Stimulated activated CD4-positive, alpha-beta T cell treated with anti-CD3 and anti-CD28 coated beads, Interleukin-15, amount 100 ng/mL, for 24 hours (primary cell): ENCODE measurements around the gene SPATA12.
A peak's percentile ranks its signal among the peaks of the same experiment; 100 is the strongest.

Experiments
- DNase-seq: peaks from one replicate; pipeline ENCODE4 v3.0.0-alpha.2; 2020

Gene SPATA12, protein sequence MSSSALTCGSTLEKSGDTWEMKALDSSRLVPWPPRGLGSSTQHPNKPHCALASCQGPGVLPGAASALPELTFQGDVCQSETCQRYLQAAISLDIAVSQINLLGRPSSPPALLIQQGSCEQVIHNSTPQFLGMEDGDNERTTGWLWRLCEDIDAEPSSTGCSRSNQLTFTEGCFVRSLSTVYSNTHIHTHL

DNA sequence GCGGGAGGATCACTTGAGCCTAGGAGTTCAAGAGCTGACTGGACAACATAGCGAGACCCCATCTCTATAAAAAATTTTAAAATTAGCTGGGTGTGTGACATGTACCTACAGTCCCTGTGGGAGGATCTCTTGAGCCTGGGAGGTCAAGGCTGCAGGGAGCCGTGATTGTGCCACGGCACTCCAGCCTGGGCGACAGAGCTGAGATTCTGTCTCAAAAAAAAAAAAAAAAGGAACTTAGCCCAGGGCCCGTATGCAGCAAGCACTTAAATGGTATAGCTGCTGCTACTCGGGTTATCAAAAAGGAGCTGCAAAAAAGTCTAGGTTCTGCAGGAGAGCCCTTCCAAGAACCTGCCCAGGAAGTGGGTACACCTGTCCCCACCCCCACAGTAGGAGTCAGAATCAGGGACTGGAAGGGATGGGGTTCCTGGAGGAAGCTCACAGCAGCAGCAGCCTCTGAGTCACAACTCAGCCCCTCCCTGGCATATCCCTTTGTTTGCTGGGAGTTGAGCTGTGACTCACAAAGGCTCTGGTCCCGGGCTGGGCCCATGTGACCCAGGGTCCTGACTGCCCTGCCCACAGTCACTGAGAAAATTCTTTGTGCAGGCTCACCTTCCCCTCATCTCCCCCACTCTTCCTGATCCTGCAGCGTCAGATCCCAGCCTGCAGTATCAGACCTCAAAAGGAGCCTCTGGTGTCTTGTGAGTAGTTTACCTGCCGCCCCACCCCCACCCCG lies at the start of gene SPATA12:
Gene SPATA12, plus strand, starts transcription at position 576 of the 733 bp plus-strand sequence. CDS start 13,031 bp downstream, outside the sequence.
- peak; percentile 11 for DNase-seq

DNA sequence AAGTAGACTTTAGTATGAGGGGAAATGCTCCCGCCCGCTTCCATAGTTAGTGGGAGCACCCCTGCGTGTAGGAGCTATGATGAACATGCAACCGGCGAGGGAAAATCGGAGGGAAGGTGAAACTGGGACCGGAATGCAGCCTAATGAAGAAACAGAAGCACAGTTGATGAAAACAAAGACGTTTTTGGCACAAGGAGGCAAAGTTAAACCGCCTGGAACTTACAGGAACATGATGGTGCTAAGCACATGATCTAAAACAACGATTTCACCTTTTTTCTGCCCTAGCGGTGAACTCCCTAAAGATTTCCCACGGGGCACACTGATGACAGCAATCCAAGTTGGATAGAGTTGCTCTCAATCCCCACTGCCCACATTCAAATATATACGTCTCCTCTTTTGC lies 49.4 kb upstream of the SPATA12 start:
- no peak for DNase-seq

DNA sequence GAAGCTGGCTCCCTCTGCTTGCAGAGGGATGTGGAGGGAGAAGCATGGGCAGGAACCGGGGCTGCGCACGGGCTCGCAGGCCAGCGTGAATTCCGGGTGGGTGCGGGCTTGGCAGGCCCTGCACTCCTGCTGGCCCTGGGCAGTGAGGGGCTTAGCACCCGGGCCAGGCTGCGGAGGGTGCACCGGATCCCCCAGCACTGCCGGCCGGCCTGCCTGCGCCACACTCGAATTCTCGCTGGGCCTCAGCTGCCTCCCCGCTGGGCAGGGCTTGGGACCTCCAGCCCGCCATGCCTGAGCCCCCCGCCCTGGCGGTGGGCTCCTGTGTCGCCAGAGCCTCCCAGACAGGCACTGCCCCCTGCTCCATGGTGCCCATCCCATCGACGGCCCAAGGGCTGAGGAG lies 47.6 kb upstream of the SPATA12 start:
- no peak for DNase-seq

DNA sequence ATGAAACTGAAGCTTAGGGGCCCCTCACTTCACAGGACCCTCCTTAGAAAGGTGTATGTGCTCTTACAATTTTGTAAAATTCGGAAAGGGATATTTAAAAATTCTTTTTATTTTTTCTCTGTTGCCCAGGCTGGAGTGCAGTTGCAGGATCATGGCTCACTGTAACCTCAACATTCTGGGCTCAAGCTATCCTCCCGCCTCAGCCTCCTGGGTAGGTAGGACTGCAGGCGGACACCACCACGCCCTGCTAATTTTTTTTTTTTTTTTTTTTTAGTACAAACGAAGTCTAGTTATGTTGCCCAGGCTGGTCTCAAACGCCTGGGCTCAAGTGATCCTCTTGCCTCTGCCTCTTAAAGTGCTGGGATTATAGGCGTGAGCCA lies 45.1 kb upstream of the SPATA12 start:
- no peak for DNase-seq

DNA sequence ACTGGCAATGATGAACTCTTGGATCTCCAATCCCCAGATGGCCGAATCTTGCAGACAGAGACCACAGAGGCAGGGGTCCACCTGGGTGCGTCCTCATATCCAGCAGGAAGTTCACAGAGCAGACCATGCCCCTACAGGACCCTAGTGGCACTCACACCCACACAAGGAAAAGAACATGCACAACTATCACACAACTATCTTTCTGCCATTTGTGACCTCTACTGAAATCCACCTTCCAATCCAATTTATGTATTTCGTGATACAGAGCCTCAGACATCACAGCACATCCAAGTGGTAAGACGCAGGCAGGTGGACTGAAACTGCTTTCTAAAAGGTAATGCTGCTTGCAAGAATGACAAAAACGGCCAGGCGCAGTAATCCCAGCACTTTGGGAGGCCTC lies 44.6 kb upstream of the SPATA12 start:
- DNase-seq = no peak

DNA sequence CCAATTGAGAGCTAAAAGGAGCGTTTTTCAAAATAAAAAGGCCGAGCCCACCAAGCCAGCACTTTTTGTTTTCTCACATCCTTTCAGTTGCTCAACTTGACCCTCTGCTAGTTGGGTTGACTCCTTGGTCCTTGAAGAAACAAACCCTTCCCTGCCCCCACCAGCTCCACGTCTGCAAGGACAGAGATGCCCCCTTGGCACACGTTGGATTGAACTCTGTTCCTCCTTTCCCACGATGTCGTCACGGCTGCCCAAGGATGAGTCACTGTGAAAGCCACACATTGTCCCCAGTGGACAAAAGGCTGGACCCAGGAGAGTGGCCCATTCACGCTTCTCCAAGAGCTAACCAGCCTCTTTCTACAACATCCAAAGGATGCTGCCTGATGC lies 43.0 kb upstream of the SPATA12 start:
- no peak for DNase-seq

DNA sequence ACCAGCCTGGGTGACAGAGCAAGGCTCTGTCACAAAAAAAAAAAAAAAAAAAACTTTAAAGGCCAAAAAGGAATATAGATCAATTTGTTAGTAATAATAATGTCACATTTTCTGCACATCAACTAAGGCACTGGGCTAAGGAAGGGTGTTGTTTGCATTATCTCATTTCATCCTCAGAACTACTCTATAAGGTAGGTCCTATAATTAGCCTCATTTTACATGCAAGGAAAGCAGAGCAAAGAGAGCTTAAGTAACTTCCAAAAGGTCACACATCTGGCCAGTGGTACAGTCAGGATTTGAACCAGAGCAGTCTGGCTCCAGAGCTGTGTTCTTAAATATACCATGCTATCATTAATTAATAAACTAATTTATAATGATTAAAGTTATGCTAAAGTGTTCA lies 42.2 kb upstream of the SPATA12 start:
- no peak for DNase-seq

DNA sequence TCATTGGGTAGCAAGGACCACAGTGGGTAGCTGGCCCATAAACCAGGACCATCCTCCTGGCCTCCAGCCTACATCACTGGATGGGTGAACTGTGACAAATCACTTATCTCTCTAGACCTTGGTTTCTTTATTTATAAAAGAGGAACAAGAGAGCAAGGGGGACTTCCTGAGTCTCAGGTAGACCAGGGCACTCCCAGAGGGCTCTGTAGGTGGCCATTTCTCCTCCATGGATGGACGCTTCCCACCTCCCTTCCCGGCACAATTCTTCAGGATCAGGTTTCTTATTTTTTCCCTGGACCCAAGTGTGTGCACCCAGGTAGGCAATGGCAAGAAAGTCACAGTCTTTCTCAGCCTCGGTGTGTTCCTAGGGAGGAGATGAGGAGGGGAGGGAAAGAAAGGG lies 41.4 kb upstream of the SPATA12 start:
- DNase-seq = no peak

DNA sequence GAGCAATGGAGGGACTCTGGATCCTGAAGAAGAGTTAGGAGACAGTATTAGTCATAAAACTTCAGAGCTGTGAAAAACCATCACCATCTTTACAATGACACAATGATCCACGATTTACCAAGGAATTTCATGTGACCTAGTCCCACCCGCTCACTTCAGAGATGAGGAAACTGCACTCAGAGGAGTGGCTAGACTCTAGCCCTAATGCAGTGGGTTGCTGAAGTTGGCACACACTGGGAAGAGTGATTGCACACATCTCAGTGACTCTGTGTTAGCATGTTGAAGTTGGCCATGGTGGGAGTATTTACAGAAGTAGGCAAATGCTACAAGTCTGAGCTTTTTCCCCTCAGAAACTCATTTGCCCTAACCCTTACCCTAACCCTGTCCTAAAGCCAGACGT lies 35.2 kb upstream of the SPATA12 start:
- no peak for DNase-seq

DNA sequence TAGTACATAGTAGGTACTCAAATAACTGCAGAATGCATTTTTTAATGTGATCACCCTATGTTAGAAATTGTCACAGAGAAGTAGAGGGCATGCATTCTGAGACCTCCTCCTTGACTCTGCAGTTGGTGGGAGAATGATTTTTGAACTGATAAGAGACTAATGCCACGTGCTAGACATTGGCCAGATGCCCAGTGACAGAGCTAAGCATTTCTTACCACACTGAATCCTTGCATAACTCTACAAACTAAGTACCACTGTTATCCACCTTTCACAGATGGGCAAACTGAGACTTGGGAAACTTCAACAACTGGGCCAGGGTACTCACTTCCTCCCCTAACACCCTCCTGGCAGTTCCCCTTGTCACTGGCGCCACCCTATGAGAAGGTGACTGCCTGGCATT lies 33.5 kb upstream of the SPATA12 start:
- no peak for DNase-seq

DNA sequence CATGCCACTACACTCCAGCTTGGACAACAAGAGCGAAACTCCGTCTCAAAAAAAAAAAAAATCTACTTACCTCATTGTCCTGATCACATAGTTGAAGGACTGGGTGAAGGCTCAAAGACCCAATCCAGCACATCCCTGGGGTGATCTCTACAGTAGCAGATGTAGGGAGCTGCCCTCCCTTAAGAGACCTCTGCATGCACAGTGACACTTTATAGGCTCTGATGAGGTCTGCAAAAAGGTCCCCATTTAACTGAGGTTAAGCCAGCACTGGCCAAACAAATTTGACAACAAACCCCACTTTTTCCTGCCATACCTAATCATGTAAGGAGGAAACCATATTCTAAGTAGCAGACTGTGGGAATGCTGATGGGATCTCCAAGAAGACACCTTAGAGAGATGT lies 31.1 kb upstream of the SPATA12 start:
- DNase-seq = no peak

DNA sequence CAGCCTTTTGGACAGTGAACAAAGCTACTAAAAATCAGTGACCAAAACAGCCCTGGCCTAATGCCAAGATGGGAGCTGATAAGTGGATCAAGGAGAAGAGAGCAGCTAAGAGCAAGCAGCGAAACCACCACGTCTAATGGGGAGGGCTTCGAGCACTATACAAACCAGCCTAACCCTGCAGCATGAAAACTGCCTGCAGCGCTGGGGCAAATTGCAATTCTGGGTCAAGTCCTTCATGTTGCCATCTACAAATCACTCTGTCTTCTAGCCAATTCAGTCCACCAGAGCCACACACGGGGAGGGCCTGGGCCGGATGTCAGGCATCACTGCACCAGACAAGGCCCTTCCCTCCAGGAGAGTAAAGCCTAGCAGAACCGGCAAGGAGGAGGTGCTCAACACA lies 30.5 kb upstream of the SPATA12 start:
- no peak for DNase-seq

DNA sequence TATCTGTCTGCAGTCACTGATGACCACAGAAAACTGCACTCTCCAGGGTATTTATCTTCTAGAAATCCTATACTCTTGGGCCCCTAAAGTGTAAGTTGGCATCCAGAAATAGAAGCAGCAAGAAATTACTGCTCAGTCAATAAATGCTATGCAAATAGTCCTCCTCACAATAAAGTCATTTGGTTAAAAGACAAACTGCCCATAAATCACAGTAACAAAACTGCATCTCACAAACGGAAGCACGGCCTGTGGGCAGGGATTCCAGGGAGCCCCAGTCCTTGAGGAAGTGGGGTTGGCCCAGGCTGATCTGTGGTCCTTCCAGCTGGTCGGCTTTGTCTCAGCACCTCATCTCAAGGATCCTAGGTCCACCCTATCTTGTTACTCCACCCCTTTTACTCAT lies 29.7 kb upstream of the SPATA12 start:
- DNase-seq = no peak

DNA sequence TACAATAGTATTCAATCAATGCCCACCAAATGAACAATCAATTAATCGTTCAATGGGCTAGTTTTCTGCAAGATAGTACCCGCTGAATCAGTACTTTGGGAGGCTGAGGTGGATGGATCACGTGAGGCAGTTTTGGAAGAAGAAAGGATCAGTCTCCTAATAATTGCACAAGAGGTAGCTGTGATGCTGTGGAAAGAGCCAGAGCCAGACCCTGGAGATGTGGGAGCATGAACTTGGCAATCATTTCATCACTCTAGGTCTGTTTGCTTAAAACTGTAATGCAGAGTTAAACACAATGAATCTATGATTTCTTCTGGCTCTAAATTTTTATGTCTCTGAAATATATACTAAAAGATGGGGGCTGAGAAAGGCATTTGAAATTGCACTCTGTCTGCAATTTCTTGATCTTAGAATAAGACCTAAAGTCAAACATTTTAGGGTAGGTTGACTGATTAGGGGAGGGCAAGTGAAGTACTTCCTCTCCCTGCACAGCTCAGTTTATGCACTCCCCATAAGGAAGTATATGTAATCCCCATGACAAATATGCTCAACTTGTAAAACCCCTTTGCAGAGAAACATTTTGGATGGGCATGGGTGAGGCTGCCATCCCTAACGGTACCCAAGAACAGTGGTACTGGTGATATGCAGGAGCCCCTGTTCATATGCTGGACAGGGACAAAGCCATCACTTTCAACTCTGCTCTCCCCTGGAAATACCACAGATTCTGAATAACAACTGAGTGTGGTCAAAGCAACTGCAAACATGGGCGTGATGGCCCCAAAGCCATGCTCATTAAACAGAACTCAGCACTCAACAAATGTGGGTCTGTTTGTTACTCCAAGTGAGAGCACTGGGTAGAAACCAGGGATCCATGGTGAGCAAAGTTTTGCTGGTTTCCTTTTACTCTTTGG lies 28.6 kb upstream of the SPATA12 start:
- no peak for DNase-seq

DNA sequence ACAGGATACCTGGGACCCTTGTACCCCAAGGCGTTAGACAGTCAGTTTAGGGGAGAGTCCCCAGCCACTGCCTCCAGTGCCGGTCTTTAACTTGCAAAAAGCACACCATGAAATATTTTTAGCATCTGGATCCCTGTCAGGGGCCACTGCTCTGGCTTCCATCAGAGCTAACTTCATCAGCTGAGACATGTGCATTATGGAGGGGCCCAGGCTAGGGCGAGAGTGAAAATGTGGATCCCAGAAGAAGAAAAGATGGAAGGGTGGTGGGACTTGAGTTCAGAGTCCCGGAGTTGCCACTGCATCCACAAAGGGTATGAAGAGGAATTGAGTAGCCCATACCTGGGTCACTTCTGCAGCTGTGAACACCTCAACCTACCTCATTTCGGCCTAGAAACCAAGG lies 23.5 kb upstream of the SPATA12 start:
- DNase-seq = no peak

DNA sequence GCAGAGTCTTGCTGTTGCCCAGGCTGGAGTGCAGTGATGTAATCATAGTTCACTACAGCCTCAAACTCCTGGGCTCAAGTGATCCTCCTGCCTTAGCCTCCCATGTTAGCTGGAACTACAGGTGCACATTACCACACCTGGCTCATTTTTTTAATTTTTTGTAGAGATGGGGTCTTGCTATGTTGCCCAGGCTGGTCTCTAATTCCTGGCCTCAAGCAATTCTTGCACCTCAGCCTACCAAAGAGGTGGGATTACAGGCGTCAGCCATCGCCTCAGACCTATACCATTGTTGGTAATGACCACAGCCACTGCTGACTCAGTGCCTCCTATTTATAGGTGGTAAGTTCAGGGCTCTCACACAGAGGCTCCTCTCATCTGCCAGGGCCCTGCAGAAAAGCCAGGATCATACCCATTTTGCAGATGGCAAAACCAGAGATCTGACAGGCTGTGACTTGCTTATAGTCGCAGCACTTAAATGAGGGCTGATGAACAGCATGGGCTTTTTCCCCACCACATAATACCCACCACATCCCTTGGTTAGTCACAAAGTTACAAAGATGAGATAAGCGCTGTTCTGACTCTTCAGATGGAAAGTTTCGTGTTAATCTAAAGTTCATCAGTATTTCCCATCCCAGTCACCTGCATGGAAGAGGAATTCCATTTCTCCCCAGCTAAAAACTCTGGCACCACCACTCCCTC lies 21.8 kb upstream of the SPATA12 start:
- no peak for DNase-seq

DNA sequence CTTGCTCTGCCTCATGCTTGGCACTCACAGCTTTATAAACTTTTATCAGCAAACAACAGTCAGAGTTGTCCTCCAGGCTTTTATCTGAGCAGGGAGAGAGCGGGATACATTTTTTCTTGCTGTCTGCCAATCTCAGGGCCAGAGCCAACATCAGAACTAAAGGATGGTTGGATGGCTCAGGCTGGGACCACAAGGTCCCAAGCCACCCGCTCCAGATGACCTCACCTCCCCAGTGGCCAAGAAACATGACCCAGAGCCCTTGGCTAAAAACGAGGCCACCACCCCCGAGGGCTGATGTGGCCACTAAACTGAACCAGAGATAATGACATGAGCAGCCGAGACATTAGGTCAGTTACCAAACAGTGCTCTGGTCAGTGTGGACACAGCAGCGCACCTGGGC lies 18.8 kb upstream of the SPATA12 start:
- DNase-seq = no peak

DNA sequence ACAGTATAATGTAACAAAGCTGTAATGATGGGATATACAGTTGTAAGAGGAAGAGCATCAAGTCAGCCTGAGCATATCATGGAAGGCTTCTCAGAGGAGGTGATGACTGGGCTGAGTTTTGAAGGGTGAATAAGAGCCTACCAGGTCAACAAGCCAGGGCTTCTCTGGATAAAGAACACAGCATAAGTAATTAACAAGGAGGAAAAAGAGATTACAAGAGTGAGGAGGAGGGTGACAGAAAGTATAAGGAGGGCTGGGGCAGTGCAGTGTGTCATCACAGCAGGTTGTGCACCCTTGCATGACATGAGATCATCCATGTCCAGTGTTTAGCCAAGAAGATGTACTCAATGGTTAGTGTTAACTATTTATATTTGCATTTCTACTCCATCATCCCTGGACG lies 16.9 kb upstream of the SPATA12 start:
- DNase-seq = no peak

DNA sequence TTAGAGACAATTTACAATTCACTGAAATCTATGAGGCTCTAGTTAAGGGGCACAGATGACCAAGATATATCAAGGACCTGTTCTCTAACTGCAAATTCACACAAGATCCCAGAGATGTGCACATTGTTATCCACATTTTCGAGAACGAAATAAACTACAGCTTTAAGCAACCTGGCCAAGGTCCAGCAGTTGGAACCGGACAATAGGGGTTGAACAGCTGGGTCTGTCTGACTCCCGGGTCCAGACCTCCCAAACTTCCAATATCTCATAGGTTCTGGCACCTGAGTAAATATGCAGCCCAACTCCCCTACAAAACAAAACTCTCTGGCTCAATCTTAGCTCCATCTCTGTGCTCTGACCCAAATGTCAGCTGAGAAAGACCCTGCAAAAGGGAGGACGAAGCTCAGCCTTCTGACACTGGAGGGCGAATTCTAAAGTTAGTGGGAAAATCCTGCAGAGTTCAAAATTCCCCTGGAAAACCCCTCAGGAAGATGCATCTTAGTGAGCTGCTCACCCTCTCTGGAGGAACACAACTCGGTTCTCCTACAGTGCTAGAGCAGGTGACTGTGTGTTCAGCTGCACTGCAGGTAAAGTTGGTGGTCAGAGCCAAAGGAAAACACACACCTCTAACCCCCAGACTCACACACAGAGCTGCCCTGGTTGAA lies 14.2 kb upstream of the SPATA12 start:
- DNase-seq = no peak

DNA sequence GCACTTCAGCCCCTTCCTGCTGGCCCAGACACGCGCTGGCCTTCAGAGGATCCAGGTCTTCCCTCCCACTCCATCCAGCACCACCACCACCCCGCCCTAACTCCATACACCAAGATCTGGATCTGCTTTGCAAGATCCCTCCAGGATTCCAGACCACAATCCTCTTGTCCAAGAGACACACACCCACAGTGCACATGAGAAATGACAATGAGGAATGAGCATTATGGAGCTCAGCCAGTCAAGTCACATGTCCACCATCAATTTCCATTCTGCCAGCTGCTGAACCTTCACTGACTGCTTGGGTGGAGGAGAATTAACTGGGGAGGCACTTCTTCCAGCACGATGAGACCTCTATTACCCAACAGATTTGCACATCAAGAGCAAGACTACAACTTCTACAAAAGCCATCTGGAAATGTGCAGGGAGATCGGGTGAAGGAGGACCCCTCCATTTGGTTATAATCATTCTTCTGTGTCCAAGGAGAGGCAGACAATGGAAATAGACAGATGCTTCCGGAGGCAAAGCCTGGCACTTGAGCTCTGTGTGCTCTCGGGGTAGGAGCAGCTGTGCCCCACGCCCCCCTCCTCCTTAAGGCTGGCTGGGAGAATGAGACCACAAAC lies 12.3 kb upstream of the SPATA12 start:
- no peak for DNase-seq

DNA sequence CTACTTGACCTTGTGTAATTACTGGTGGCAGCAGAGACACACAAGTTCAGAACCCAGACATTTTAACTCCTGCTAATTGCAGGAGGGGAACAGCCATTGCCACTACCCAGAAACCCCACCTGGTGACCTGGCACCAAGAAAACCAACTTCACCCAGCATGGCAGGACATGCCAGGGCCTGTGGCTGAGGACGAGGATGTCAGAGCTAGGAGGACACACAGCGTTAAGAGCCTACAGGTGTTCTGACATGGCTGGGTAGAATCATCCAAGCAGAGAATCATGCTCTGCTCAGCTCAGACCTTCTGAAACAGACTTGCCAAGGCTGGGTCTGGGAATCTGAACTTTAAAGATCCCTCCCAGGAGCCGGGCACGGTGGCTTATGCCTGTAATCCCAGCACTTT lies 11.7 kb upstream of the SPATA12 start:
- DNase-seq = no peak

DNA sequence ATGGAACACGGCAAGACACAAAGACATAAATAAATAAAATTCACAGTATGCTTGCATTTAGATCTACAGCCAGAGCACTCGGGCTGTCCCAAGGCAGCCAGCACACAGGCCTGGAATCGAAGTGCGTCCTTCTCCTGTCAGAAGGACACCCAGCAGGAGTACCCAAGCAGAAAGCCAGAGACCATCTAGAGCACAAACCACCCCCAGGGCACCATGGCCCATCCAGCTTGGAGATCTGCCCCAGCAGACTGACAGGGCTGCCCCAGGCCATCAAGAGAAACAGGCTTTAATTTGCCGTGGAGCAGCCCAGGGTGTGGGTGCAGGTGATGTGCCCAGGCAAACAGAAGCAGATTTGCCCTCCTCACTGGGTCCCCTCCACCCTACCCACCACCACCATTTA lies 7.8 kb upstream of the SPATA12 start:
- DNase-seq = no peak
